ENCODE results near the gene DLG4.
"Not testable (repeated sequence)": the region's sequence is repeated elsewhere in the genome, so short reads cannot be mapped to it uniquely, and the experiment has no call there.

DNA sequence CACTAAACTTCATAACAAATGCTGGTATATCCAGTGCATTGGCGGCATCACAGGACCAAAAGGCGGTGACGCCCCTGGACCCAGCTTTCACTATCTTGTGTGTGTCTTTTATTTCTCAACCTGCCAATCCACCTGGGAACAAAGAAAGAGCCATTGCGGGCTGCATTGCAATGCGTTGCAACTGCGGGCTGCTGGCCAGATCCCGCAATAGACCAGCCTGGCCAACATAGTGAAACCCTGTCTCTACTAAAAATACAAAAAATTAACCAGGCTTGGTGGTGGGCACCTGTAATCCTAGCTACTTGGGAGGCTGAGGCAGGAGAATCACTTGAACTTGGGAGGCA lies 50.1 kb downstream of the DLG4 start:
- TF ChIP-seq, protein P1, sequence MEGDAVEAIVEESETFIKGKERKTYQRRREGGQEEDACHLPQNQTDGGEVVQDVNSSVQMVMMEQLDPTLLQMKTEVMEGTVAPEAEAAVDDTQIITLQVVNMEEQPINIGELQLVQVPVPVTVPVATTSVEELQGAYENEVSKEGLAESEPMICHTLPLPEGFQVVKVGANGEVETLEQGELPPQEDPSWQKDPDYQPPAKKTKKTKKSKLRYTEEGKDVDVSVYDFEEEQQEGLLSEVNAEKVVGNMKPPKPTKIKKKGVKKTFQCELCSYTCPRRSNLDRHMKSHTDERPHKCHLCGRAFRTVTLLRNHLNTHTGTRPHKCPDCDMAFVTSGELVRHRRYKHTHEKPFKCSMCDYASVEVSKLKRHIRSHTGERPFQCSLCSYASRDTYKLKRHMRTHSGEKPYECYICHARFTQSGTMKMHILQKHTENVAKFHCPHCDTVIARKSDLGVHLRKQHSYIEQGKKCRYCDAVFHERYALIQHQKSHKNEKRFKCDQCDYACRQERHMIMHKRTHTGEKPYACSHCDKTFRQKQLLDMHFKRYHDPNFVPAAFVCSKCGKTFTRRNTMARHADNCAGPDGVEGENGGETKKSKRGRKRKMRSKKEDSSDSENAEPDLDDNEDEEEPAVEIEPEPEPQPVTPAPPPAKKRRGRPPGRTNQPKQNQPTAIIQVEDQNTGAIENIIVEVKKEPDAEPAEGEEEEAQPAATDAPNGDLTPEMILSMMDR (IDR thresholded peaks at IDR 0.05) = not testable (repeated sequence)
- not testable (repeated sequence) for TF ChIP-seq POLR2A (IDR thresholded peaks at IDR 0.05)
